DOHH2 (cell line): ENCODE measurements around the gene IFNA17.
"Not testable (repeated sequence)": the region's sequence is repeated elsewhere in the genome, so short reads cannot be mapped to it uniquely, and the experiment has no call there.

Experiments
- EZH2phosphoT487 ChIP-seq: fragments of 200-600 bp; sonication (generic); IDR thresholded peaks from 2 replicates; pipeline ENCODE4 v1.6.1; 2017; ENCODE audit warnings: borderline replicate concordance, mild to moderate bottlenecking, antibody characterized with exemption, low read length, moderate library complexity, mixed read lengths
- TF ChIP-seq, protein P1 (sequence below): fragments of 200-600 bp; sonication (generic); IDR thresholded peaks from one replicate; pipeline ENCODE4 v1.5.1; 2014; ENCODE audit warnings: antibody characterized with exemption, mild to moderate bottlenecking, low read depth, low read length; ENCODE audit not compliant: poor library complexity, severe bottlenecking

DNA sequence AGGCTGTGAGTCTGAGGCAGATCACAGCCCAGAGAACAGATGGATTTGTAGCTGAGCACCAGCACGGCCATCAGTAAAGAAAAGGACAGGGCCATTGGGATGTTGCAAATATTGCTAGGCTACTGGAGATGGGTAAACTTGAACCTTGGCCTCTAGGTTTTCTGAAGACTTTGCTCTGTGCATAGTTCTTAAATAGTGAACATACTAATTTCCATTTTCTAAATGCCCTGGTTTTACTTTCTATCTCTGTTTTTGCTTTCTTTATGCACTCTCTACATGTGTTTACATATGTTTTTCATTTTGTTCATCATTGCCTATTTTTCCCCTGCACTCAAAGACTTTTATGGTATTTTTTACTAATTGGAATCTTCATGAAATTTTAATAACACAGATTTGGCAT is 10.8 kb downstream of the IFNA17 start, which contains the start of gene IFNA16:
- TF ChIP-seq, protein P1, sequence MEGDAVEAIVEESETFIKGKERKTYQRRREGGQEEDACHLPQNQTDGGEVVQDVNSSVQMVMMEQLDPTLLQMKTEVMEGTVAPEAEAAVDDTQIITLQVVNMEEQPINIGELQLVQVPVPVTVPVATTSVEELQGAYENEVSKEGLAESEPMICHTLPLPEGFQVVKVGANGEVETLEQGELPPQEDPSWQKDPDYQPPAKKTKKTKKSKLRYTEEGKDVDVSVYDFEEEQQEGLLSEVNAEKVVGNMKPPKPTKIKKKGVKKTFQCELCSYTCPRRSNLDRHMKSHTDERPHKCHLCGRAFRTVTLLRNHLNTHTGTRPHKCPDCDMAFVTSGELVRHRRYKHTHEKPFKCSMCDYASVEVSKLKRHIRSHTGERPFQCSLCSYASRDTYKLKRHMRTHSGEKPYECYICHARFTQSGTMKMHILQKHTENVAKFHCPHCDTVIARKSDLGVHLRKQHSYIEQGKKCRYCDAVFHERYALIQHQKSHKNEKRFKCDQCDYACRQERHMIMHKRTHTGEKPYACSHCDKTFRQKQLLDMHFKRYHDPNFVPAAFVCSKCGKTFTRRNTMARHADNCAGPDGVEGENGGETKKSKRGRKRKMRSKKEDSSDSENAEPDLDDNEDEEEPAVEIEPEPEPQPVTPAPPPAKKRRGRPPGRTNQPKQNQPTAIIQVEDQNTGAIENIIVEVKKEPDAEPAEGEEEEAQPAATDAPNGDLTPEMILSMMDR, result not testable (repeated sequence)
- TF ChIP-seq EZH2phosphoT487, result not testable (repeated sequence)
